NCI-H2107 treated with DMSO at 0.1 percent for 48 hours (cell line): Measurements from ENCODE around the gene OR13C4.
"Not testable (repeated sequence)": the region's sequence is repeated elsewhere in the genome, so short reads cannot be mapped to it uniquely, and the experiment has no call there.

Experiments
- DNase-seq: peaks from one replicate; lab custom pipeline; 2025; ENCODE audit not compliant: unreplicated experiment; lab: John Stamatoyannopoulos, UW

Gene OR13C4

DNA sequence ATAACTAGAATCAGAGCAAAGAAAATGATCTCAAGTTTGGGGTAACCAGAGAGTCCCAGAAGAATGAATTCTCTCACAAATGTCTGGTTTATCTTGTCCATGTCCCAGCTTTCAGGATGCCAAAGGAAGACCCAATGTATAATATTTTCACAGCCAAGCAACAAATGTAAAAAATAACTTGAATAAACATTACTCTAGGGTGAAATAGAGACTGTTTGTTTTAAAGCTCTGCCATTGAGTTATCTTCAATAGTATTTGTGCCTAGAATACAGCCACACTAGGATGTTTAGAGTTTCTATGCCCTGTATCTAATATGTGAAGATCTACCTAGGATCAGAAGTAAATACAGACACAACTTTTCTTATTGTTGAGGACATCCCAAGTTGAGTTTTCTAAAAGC lies at the start of gene OR13C4:
TSS of gene OR13C4 (minus strand) at position 101 of the 400 bp plus-strand sequence. CDS start at position 101, 0 bp downstream.
- DNase-seq = no peak

DNA sequence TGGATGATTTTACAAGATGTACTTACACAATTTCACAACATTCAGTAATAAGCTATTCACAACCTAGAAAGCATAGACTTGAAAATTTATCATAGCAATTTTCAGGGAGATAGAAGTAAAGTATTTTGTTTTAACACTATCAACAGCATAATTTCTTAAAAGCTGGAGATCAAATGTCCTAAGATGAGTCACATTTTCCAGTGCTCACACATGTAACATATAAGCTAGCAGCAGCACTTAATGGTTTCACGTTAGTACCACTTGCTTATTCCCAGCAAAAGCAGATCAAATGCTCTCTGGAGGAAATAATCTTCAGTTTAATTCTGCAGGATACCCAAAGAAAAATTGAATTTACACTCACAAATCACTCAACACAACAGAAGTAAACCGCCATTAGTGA lies 48.4 kb upstream of the OR13C4 start:
- DNase-seq = no peak

GRCh38 chr9:104572612-104573011 lies 45.6 kb upstream of the OR13C4 start:
- DNase-seq = no peak

DNA sequence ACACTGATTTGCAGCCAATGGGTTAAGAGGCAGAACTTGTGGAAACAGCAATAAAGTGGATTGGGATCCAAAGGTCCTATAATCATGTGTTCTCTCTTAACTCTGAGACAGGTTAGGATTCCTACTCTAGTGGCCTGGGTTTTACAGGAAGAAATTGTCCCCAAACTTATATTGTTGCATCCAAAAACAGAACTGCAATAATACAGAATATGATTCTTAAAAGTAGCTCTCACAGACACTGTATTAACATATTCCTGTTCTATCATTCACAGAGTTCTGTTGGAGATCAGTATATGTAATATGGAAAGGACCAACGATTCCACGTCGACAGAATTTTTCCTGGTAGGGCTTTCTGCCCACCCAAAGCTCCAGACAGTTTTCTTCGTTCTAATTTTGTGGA lies 41.9 kb upstream of the OR13C4 start, which contains the start of gene OR13C8:
TSS of gene OR13C8 (plus strand) at position 301 of the 400 bp plus-strand sequence. CDS start at position 301, 0 bp downstream.
- DNase-seq = no peak

DNA sequence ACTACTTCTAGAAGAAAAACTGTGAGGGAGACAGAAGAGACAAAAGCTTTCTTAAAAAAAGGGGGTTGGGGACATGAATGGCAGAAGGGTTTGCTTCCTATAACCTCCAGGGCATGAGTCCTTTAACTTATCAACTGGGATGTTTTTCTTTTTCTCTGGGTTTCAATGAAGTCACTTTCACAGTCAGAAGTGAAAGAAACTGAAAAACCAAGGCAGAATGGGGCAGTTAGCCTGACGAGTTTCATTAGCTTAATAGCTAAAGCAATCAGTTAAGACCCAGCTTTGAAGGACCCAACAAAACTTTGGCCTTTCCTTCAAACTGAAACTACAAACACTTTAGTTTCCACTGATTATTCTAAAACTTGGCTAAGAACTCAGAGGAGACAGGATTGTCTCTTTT lies 37.3 kb upstream of the OR13C4 start:
- no peak for DNase-seq

- peak; percentile 14 for DNase-seq
Measured at GRCh38 chr9:104556830-104557634, 30.0 kb upstream of the OR13C4 start.

DNA sequence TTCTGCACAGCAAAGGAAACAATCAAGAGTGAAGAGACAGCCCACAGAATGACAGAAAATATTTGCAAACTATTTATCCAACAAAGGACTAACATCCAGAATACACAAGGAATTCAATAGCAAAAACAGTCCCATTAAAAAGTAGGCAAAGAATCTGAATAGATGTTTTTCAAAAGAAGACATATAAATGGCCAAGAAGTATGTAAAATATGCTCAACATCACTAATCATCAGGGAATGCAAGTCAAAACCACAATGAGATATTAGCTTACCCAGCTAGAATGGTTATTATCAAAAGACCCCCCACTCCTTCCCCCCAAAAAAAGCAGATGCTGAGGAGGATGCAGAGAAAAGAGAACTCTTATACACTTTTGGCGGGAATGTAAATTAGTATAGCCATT lies 28.5 kb upstream of the OR13C4 start:
- DNase-seq = no peak

GRCh38 chr9:104553261-104553660 lies 26.3 kb upstream of the OR13C4 start:
- DNase-seq = no peak

DNA sequence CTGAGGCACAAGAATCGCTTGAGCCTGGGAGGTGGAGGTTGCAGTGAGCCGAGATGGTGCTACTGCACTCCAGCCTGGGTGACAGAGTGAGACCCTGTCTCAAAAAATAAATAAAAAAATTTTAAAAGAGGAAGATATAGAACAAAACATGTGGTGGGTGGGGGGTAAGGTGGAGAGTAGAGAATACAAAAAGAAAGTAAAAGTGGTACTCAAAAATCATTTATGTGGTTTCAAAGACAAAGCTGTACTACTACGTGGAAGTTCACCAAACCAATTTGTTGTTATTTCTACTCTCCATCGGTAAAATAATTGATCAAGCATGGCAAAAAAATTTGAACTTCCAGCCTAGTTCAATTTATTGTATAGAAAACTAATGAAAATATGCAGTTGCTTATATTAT lies 17.6 kb upstream of the OR13C4 start:
- no peak for DNase-seq

- no peak for DNase-seq
Measured at GRCh38 chr9:104539275-104539674, 12.3 kb upstream of the OR13C4 start.

DNA sequence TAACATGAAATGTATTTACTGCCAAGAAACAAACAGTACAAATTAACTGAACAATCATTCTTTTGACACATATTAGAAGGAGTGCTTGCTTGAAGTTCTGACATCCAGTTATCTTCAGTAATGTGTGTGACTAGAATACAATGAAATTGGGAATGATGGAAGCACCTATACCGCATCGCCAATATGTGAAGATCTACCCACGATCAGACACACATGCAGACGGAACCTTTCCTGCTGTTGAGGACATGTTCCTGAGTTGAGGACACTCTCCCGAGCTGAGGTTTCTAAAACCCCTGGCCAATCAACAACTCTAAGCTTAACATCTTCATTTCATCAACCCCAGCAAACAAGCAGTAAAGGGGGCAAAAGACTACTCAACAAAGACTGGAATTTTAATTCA lies 9.7 kb upstream of the OR13C4 start, which contains the start of gene OR13C3:
TSS of gene OR13C3 (minus strand) at position 101 of the 400 bp plus-strand sequence. CDS start 133 bp downstream, outside the sequence.
- no peak for DNase-seq

GRCh38 chr9:104520241-104520640 lies 6.8 kb downstream of the OR13C4 start:
- not testable (repeated sequence) for DNase-seq

GRCh38 chr9:104514901-104515300 lies 12.1 kb downstream of the OR13C4 start:
- DNase-seq = no peak

DNA sequence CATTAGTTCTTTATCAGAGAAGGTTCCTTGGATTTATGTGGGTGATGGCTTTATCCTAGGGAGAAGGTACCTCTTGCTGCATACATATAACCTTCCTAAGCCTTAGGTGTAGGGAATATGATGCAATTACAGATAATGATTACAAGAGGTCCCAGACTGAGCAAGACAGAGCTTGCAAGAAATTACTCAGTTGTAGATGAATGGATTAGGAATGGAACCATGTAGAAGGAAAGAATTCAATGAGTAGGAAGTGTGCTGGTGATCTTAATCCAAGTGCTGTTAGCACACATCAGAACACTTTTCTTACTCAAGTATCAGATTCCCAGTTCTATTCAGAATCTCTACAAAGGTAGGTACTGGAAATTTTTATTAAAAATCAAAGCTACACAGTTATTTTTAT lies 20.4 kb downstream of the OR13C4 start:
- no peak for DNase-seq

DNA sequence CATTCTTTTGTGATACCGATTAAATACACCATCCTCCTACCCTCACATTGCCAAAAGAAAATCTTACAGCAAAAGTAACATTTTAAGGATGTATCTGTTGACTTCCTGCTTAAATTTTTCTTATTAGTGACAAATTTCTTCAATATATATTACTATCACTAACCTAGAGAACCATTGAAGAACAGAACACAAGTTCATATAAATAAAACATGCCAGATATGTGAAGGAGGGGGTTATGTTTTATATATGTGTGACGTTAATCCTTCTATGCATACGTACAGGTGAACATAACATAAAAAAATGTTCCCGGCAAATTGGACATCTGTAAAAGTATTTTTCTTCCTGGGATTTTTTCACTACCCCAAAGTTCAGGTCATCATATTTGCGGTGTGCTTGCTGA lies 23.0 kb downstream of the OR13C4 start, which contains the start of gene OR13F1:
TSS of gene OR13F1 (plus strand) at position 301 of the 400 bp plus-strand sequence. CDS start at position 301, 0 bp downstream.
- no peak for DNase-seq

- no peak for DNase-seq
Measured at GRCh38 chr9:104503440-104503839, 23.6 kb downstream of the OR13C4 start.

- DNase-seq = no peak
Measured at GRCh38 chr9:104494808-104495207, 32.2 kb downstream of the OR13C4 start.

DNA sequence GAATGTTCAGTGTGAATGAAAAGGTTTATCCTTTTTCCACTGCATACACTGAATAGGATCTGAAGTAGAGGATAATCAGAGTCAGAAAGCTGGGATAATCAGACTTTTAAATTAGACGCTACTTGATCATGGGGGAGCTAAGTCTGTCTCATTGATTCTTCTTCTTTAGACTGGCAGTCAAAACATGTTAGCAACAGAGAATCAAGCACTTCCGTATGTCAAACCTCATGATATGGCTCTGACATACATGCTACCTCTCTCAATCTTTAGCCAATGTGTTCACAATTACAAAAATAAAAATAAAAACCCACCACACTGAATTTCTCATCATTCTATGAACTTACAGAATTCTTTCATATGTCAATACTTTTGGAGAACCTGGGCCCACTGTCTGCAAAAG lies 42.0 kb downstream of the OR13C4 start:
- DNase-seq = no peak

GRCh38 chr9:104482921-104483570 lies 44.0 kb downstream of the OR13C4 start:
- DNase-seq = no peak
